Osteoblast (primary cell): Measurements from ENCODE around the gene PRMT7. TPM values are rescaled to one million over a fixed set of nuclear protein-coding genes. Genes with fewer than 3 reads are reported as not detected.
A peak's percentile ranks its signal among the peaks of the same experiment; 100 is the strongest.

Source experiments
- DNase-seq: peaks from one replicate; pipeline ENCODE4 v3.0.0; 2011; ENCODE audit warnings: low spot score, mixed read lengths; ENCODE audit not compliant: insufficient read length; ENCODE audit errors: missing footprints
- H2AFZ ChIP-seq: 2 replicates; pipeline ENCODE4 v1.6.0; 2011; ENCODE audit warnings: mild to moderate bottlenecking, low read length
- H3K27ac ChIP-seq: 2 replicates; pipeline ENCODE4 v1.5.1; 2011; ENCODE audit warnings: mild to moderate bottlenecking, low read depth, low read length, moderate library complexity
- H3K27me3 ChIP-seq: 2 replicates; pipeline ENCODE4 v1.6.0; 2012; ENCODE audit warnings: mild to moderate bottlenecking, control low read depth, inconsistent platforms, low read length, moderate library complexity; ENCODE audit not compliant: insufficient read depth
- H3K36me3 ChIP-seq: 2 replicates; pipeline ENCODE4 v1.5.1; 2011; ENCODE audit warnings: mild to moderate bottlenecking, low read length, control low read depth, moderate library complexity; ENCODE audit not compliant: insufficient read depth
- H3K4me1 ChIP-seq: 2 replicates; pipeline ENCODE4 v1.5.1; 2011; ENCODE audit warnings: mild to moderate bottlenecking, low read length, control low read depth, moderate library complexity; ENCODE audit not compliant: insufficient read depth
- H3K4me2 ChIP-seq: 2 replicates; pipeline ENCODE4 v1.6.0; 2011; ENCODE audit warnings: mild to moderate bottlenecking, low read length; ENCODE audit not compliant: insufficient read depth
- H3K4me3 ChIP-seq: fragments of 200-600 bp; sonication (generic); 3 replicates; pipeline ENCODE4 v1.5.1; 2012; ENCODE audit warnings: mild to moderate bottlenecking, low read length, inconsistent platforms; ENCODE audit not compliant: insufficient read depth
- H3K79me2 ChIP-seq: 2 replicates; pipeline ENCODE4 v1.6.0; 2012; ENCODE audit warnings: mild to moderate bottlenecking, low read length, control low read depth, inconsistent platforms; ENCODE audit not compliant: insufficient read depth
- H3K9me3 ChIP-seq: 2 replicates; pipeline ENCODE4 v1.5.1; 2011; ENCODE audit warnings: low read depth, low read length, control low read depth
- H4K20me1 ChIP-seq: 2 replicates; pipeline ENCODE4 v1.6.0; 2012; ENCODE audit warnings: mild to moderate bottlenecking, low read length, control low read depth; ENCODE audit not compliant: insufficient read depth
- CTCF ChIP-seq: IDR thresholded peaks from 2 replicates; pipeline ENCODE4 v1.5.1; 2011; ENCODE audit warnings: mild to moderate bottlenecking, low read depth, low read length, moderate library complexity; ENCODE audit errors: extremely low read depth
- total RNA-seq: library from RNA; depleted of rRNA; stranded (reverse); fragments of >200 nt; gene quantifications from 2 replicates; pipeline ENCODE4 v1.2.3, GENCODE V29; 2012

PRMT7 gene
- total RNA-seq, 1 donor: 36.9 TPM

- no peak overlapping the region for H3K4me2 ChIP-seq
- peaks cover 8% of the 10 kb centered on the region for H4K20me1 ChIP-seq
- H3K4me1 ChIP-seq: peaks cover 26% of the 10 kb centered on the region
- no peak for DNase-seq
- H3K27me3 ChIP-seq: no peaks in the 10 kb centered on the region
- no peak overlapping the region for H3K4me3 ChIP-seq
- H3K27ac ChIP-seq: no peak overlapping the region
- H3K36me3 ChIP-seq: peaks cover 81% of the 10 kb centered on the region
- TF ChIP-seq CTCF: no peak
- peaks cover 39% of the 10 kb centered on the region for H3K79me2 ChIP-seq
- H2AFZ ChIP-seq: no peak overlapping the region
- no peaks in the 10 kb centered on the region for H3K9me3 ChIP-seq
Observed at GRCh38 chr16:68296693-68297092, 14.1 kb upstream of the PRMT7 start.

DNA sequence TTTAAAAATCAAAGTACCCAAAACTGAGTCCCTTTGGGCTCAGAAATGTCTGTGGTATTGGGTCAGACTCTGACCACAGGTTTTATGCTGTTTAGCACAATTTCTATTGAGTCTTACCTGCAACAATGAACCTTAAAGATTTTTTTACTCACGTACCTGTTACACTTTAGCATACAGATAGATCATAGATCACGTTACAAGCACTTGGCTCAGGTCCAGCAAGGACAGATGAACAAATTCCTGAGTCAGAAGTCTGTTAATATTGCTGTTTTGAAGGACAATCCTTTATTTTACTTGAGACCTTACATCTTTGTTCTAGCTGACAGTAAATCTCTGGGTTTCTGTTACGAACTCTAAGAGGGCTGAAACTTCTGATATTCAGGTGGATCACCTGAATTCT lies 12.9 kb upstream of the PRMT7 start:
- H3K9me3 ChIP-seq: no peaks in the 10 kb centered on the region
- peaks cover 86% of the 10 kb centered on the region for H3K36me3 ChIP-seq
- no peak for TF ChIP-seq CTCF
- no peak for DNase-seq
- H3K4me2 ChIP-seq: no peak overlapping the region
- peaks cover 31% of the 10 kb centered on the region for H3K79me2 ChIP-seq
- no peaks in the 10 kb centered on the region for H3K27me3 ChIP-seq
- peaks cover 8% of the 10 kb centered on the region for H4K20me1 ChIP-seq
- peak overlapping the region; percentile 35 for H3K27ac ChIP-seq
- H3K4me3 ChIP-seq: no peak overlapping the region
- H2AFZ ChIP-seq: no peak overlapping the region
- H3K4me1 ChIP-seq: peaks cover 26% of the 10 kb centered on the region

GRCh38 chr16:68298312-68298711 lies 12.5 kb upstream of the PRMT7 start:
- peaks cover 28% of the 10 kb centered on the region for H3K79me2 ChIP-seq
- no peak overlapping the region for H3K4me3 ChIP-seq
- no peaks in the 10 kb centered on the region for H3K27me3 ChIP-seq
- TF ChIP-seq CTCF: no peak
- no peak for DNase-seq
- H4K20me1 ChIP-seq: peaks cover 8% of the 10 kb centered on the region
- H3K27ac ChIP-seq: peak overlapping the region; percentile 35
- H3K36me3 ChIP-seq: peaks cover 83% of the 10 kb centered on the region
- peaks cover 26% of the 10 kb centered on the region for H3K4me1 ChIP-seq
- no peak overlapping the region for H3K4me2 ChIP-seq
- H2AFZ ChIP-seq: no peak overlapping the region
- H3K9me3 ChIP-seq: no peaks in the 10 kb centered on the region

DNA sequence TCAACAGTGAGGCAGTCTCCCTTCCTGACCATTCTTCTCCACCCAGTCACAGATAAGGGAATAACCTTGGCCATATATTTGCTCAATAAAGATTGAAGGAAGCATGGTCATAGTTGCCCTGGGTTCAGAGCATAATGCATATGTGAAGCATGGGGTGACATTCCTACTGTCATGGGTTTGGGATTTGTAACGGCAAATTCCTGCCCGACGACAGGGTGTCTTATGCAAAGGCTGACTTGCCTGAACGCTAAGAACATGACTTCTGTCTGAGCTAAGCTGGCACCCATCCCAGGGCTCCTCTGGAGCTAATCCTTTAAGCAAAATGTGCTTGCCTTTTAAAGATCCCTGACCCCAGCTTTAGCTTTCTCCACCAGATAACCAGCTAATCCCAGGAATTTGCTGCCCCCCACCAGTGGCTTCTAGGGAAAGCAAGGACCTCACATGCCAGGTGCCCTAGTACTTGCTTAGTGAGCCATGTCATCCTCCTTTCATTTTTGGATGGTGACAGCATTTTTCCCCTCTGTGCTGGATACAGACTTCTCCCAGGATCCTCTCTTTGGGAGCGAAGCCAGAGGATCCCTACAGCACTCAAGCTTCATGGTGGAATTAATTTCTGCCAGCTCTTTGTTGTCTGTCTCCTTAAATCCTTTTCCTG lies 11.8 kb upstream of the PRMT7 start:
- H3K79me2 ChIP-seq: peaks cover 26% of the 10 kb centered on the region
- TF ChIP-seq CTCF: no peak
- no peak for DNase-seq

More for the DNA sequence above, 11.8 kb upstream of the PRMT7 start:
- peaks cover 26% of the 10 kb centered on the region for H3K4me1 ChIP-seq
- peaks cover 82% of the 10 kb centered on the region for H3K36me3 ChIP-seq
- H2AFZ ChIP-seq: no peak overlapping the region
- peak overlapping the region; percentile 35 for H3K27ac ChIP-seq
- H3K9me3 ChIP-seq: no peaks in the 10 kb centered on the region
- no peak overlapping the region for H3K4me3 ChIP-seq
- H3K4me2 ChIP-seq: no peak overlapping the region
- no peaks in the 10 kb centered on the region for H3K27me3 ChIP-seq
- peaks cover 11% of the 10 kb centered on the region for H4K20me1 ChIP-seq
